ENCODE data around the gene PLD4.

Gene PLD4

GRCh38 chr14:104929268-104930230 lies 4.9 kb downstream of the PLD4 start:
- no peak for DNase-seq

GRCh38 chr14:104930526-104931303 lies 6.0 kb downstream of the PLD4 start:
- DNase-seq, result no peak

DNA sequence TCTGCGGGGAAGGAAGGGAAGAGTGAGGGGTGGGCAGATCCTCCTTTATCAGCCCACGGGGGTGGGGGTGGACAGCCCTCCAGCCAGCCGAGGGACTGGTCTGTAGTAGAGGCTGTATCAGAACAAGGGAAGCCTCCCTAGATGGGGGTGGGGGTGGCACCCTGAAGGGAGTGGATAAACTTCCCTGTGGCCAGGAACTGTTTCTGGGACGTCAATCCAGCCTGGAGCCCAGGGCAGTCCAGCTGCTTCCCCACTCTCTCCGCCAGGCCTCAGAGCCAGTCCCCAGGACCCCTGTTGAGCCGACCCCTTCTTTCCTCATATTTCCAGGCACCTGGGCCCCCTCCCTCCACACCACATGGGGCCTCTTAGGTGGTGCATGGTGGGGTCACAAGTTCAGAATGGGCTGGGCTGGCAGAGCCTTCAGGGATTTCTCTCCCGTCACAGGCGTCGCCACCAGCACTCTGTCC lies 6.7 kb downstream of the PLD4 start:
- DNase-seq, result no peak

GRCh38 chr14:104931771-104932675 lies 7.3 kb downstream of the PLD4 start:
- DNase-seq, result no peak

GRCh38 chr14:104932676-104933631 lies 8.3 kb downstream of the PLD4 start:
- peak; percentile 74 to 94 (median 83) for DNase-seq

GRCh38 chr14:104933746-104934733 lies 9.4 kb downstream of the PLD4 start:
- DNase-seq, result peak in 1 of 4 experiments; percentile 32

DNA sequence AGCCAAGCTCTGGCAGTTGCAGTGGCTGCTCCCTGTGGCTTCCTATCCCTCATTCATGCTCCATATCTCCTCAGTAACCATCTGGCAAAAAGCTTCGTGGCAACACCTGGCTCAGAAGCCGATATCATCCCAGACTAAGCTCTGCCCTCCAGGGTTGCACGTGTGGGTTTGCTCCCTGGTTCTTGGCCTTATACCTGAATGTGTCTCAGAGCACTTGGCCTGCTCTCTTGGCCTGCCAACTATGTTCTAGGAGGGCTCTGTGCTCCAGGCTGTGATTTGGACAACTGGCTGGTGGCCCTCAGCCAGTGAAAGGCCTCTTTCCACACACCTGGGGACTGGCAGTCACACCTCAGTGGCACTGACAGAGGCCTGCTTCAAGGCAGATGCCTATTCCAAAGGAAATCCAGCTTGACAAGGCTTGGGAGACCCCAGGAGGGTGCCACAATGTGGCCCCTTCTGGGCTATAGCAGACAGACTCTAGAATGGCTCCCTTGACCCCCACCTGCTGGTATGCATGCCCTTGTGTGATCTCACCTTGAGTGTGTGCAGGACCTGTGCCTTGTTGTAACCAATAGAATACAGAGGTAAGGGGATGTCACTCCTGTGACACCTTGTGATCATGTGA lies 10.5 kb downstream of the PLD4 start:
- DNase-seq, result no peak

GRCh38 chr14:104935955-104936354 lies 11.3 kb downstream of the PLD4 start:
- no peak for DNase-seq

GRCh38 chr14:104936361-104937155 lies 11.9 kb downstream of the PLD4 start:
- DNase-seq, result no peak

DNA sequence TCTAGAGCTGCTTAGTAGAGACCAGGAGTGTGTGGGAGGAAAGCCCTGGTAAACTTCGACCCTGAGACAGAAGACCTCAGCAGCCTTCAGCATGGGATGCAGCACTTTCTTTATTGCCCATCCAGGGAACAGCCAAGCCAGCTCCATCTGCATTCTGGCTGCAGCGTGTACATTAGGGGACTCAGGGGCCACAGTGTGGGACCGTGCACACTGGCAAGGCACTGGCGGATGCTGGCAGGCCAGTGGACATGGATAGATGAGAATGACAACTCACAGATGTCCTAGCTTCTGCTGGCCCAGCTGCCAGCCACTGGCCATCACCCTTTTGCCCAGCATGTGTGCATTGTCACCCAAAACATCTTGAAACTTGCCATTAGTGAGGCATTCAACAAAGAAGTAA lies 12.5 kb downstream of the PLD4 start:
- DNase-seq, result no peak

DNA sequence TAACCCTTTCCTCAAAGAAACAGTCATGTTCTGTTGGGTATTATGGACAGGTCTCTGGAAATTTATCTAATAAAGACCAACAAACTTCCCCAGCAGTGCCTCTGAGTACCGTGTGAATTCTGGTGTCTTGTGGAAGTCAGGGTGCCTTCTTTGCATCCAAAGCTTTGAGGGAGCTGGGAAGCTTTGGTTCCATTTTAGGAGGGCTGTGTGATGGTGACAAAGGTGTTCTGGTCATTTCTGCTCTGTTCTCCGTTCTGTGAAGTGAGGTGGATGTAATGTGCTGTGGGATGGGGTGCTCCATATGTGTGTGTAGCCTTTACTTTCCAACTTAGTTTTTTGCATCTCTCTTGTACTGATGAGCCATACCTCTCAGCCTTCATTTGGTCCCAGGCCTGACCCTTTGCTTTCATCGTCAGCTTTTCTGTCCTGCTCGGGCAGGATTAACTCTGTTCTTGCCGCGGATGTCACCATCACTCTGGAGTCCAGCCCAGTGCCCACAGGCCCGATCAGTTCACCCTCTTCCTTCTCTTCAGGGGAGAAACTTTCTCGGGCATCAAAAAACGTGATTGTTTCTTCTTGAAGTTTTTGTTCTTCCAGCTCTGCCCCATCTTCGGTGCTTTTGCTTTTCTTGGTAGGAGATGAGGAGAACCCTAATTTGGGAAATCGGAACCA lies 13.2 kb downstream of the PLD4 start:
- DNase-seq, result no peak

GRCh38 chr14:104938436-104938835 lies 13.8 kb downstream of the PLD4 start:
- DNase-seq, result no peak

- DNase-seq, result no peak
These were observed 14.3 kb downstream of the PLD4 start for GRCh38 chr14:104938960-104939359.

DNA sequence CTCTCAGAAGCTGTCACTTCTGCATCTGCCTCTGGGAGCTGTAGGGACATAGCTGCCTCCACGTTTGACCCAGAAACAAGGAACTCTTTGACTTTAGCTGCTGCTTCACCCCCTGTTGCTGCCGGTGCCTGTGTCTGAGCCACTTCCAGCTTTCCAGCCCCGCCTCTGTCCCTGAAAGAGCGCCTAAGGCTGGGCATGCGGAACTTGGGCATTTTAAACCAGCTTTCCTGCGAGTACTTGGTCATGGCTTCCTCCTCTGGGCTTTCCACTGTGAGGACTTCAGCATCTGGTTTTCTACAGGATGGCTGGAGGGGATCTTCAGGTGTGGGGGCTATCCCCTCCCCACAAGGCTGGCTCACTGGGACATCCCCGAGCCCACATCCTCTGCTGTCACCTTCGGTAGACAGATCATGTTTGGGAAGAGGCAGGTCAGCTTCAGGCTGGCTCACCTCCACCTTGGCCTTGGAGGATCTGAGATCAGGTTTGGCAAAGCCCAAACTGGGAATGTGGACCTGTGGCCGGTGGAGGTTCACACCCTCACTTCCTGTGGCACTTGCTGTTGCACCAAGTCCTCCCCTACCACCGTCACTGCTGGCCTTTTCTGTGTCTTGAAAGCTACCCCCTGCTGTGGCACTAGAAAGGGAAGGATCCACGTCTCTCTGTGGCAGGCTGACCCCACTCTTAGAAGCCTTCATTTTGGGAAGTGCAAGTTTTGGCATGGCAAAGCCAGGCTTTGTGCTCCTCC lies 15.2 kb downstream of the PLD4 start:
- no peak for DNase-seq

GRCh38 chr14:104940526-104941150 lies 16.0 kb downstream of the PLD4 start:
- DNase-seq, result no peak

DNA sequence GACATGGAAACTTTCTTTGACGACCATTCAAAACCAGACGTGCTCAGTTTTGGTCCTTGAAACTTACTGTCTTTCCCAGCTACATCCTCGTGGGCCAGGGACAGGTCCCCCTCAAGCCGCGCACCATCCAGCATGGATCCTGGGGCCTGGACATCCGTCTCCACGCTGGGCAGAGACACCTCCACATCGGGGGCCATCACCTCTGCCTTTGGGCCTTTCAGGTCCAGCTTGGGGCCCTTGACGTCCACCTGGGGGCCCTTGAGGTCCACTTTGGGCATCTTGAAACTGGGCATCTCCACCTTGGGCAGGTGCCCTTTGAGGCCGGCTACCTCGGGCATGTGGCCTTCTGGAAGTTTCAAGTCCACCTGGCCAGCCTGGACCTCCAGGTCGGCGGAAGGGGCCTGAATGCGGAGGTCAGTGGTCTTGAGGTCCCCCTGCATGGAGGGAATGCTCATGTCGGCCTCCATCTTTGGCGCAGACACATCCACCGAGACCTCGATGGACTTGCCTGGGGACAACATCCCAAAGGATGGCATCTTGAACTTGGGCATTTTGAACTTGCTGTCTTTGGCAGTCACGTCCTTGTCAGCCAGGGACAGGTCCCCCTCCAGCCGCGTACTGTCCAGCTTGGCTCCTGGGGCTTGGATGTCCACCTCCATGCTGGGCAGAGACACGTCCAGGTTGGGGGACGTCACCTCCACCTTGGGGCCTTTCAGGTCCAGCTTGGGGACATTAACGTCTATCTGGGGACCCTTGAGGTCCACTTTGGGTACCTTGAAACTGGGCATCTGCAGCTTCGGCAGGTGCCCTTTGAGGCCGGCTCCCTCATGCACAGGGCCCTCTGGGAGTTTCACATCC lies 17.1 kb downstream of the PLD4 start:
- no peak for DNase-seq

All from activated naive CD4-positive, alpha-beta T cell (primary cell).